ENCODE measurements around the gene LMTK3. TPM values are rescaled to one million over a fixed set of nuclear protein-coding genes. Genes with fewer than 3 reads are reported as not detected.

LMTK3 gene
- total and polyA plus RNA-seq, 9 of the 15 experiments (the other 6 are each of a cell fraction or from before 2014, with no cell fraction given) = 0.35 to 12.3 (median 2.0) TPM; not detected in 2

DNA sequence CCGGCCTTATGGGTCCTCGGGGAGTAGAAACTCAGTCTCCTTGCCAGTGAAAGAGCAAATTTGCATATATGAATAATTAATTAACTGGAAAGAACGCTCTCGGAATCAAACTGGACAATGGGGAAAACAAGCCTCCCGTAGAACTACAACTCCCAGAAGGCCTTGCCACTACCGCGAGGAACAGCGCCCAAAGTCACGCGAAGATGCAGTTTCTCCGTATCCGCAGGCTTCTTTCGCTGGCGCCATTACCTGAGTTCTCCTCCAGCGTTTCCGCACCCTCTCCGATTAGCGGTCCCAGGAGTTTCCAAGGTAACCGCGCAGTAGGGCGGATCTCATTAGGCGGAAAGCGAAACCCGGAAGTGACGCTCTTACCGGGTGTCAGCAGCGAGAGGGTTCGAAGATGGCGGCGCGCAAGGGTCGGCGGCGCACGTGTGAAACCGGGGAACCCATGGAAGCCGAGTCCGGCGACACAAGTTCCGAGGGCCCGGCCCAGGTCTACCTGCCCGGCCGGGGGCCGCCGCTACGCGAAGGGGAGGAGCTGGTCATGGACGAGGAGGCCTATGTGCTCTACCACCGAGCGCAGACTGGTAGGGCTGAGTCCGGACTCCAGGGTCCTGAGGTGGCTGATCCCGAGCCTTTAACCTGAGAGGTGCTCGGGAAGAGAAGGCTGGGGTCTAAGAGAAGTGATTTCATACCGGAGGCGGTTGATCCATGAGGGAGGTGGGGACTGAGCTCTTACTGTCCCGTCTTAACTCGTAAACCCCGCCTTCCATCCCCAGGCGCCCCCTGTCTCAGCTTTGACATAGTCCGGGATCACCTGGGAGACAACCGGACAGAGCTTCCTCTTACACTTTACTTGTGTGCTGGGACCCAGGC, 65.8 kb downstream of the LMTK3 start, which contains the start of gene GRWD1 (continued):
- TF ChIP-seq, protein P1, sequence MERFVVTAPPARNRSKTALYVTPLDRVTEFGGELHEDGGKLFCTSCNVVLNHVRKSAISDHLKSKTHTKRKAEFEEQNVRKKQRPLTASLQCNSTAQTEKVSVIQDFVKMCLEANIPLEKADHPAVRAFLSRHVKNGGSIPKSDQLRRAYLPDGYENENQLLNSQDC (CRISPR knock-in tag; IDR thresholded peaks at IDR 0.05) = no peak
- no peak for TF ChIP-seq ZNF354B (CRISPR knock-in tag; IDR thresholded peaks at IDR 0.05)
- TF ChIP-seq, protein P2, sequence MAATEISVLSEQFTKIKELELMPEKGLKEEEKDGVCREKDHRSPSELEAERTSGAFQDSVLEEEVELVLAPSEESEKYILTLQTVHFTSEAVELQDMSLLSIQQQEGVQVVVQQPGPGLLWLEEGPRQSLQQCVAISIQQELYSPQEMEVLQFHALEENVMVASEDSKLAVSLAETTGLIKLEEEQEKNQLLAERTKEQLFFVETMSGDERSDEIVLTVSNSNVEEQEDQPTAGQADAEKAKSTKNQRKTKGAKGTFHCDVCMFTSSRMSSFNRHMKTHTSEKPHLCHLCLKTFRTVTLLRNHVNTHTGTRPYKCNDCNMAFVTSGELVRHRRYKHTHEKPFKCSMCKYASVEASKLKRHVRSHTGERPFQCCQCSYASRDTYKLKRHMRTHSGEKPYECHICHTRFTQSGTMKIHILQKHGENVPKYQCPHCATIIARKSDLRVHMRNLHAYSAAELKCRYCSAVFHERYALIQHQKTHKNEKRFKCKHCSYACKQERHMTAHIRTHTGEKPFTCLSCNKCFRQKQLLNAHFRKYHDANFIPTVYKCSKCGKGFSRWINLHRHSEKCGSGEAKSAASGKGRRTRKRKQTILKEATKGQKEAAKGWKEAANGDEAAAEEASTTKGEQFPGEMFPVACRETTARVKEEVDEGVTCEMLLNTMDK (IDR thresholded peaks at IDR 0.05; ENCODE audit: borderline replicate concordance, insufficient read depth, low read depth, low read length, poor library complexity, severe bottlenecking) = peak; percentile 78
- peak; percentile 94 for TF ChIP-seq ZNF143 (CRISPR knock-in tag; IDR thresholded peaks at IDR 0.05)
- TF ChIP-seq, protein P3, sequence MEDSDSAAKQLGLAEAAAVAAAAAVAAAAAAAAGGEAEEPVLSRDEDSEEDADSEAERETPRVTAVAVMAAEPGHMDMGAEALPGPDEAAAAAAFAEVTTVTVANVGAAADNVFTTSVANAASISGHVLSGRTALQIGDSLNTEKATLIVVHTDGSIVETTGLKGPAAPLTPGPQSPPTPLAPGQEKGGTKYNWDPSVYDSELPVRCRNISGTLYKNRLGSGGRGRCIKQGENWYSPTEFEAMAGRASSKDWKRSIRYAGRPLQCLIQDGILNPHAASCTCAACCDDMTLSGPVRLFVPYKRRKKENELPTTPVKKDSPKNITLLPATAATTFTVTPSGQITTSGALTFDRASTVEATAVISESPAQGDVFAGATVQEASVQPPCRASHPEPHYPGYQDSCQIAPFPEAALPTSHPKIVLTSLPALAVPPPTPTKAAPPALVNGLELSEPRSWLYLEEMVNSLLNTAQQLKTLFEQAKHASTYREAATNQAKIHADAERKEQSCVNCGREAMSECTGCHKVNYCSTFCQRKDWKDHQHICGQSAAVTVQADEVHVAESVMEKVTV (CRISPR knock-in tag; IDR thresholded peaks at IDR 0.05) = peak; percentile 42; the same call in 1 of the 2 replicates
- no peak for TF ChIP-seq PHB2 (IDR thresholded peaks at IDR 0.05; ENCODE audit: low read depth)
- 0 out of 2 replicates have a peak, but pooled peaks have one; percentile 4 for TF ChIP-seq CEBPB (tag; IDR thresholded peaks at IDR 0.05)
- TF ChIP-seq, protein P4, sequence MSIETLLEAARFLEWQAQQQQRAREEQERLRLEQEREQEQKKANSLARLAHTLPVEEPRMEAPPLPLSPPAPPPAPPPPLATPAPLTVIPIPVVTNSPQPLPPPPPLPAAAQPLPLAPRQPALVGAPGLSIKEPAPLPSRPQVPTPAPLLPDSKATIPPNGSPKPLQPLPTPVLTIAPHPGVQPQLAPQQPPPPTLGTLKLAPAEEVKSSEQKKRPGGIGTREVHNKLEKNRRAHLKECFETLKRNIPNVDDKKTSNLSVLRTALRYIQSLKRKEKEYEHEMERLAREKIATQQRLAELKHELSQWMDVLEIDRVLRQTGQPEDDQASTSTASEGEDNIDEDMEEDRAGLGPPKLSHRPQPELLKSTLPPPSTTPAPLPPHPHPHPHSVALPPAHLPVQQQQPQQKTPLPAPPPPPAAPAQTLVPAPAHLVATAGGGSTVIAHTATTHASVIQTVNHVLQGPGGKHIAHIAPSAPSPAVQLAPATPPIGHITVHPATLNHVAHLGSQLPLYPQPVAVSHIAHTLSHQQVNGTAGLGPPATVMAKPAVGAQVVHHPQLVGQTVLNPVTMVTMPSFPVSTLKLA (conservative IDR thresholded peaks at IDR 0.05) = peak; percentile 95 to 98
- peak; percentile 97 for TF ChIP-seq SIN3B (IDR thresholded peaks at IDR 0.05; ENCODE audit: low read depth)
- peak; percentile 50 for TF ChIP-seq MAFF (IDR thresholded peaks at IDR 0.05; ENCODE audit: low read length)
- peak; percentile 94 for TF ChIP-seq TGIF2 (CRISPR knock-in tag; IDR thresholded peaks at IDR 0.05)
- TF ChIP-seq, protein P5, sequence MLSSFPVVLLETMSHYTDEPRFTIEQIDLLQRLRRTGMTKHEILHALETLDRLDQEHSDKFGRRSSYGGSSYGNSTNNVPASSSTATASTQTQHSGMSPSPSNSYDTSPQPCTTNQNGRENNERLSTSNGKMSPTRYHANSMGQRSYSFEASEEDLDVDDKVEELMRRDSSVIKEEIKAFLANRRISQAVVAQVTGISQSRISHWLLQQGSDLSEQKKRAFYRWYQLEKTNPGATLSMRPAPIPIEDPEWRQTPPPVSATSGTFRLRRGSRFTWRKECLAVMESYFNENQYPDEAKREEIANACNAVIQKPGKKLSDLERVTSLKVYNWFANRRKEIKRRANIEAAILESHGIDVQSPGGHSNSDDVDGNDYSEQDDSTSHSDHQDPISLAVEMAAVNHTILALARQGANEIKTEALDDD (IDR thresholded peaks at IDR 0.05) = peak; percentile 59
- TF ChIP-seq, protein P6, sequence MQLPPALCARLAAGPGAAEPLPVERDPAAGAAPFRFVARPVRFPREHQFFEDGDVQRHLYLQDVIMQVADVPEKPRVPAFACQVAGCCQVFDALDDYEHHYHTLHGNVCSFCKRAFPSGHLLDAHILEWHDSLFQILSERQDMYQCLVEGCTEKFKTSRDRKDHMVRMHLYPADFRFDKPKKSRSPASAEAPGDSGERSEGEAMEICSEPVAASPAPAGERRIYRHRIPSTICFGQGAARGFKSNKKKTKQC (CRISPR knock-in tag; IDR thresholded peaks at IDR 0.05) = peak; percentile 48; the same call in 1 of the 2 replicates
- TF ChIP-seq STAT5A (IDR thresholded peaks at IDR 0.05; ENCODE audit: borderline replicate concordance, low read length) = peak; percentile 36; the same call in 1 of the 2 replicates
- TF ChIP-seq, protein P7, sequence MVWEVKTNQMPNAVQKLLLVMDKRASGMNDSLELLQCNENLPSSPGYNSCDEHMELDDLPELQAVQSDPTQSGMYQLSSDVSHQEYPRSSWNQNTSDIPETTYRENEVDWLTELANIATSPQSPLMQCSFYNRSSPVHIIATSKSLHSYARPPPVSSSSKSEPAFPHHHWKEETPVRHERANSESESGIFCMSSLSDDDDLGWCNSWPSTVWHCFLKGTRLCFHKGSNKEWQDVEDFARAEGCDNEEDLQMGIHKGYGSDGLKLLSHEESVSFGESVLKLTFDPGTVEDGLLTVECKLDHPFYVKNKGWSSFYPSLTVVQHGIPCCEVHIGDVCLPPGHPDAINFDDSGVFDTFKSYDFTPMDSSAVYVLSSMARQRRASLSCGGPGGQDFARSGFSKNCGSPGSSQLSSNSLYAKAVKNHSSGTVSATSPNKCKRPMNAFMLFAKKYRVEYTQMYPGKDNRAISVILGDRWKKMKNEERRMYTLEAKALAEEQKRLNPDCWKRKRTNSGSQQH (CRISPR knock-in tag; IDR thresholded peaks at IDR 0.05) = no peak
- TF ChIP-seq, protein P8, sequence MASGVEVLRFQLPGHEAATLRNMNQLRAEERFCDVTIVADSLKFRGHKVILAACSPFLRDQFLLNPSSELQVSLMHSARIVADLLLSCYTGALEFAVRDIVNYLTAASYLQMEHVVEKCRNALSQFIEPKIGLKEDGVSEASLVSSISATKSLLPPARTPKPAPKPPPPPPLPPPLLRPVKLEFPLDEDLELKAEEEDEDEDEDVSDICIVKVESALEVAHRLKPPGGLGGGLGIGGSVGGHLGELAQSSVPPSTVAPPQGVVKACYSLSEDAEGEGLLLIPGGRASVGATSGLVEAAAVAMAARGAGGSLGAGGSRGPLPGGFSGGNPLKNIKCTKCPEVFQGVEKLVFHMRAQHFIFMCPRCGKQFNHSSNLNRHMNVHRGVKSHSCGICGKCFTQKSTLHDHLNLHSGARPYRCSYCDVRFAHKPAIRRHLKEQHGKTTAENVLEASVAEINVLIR (CRISPR knock-in tag; IDR thresholded peaks at IDR 0.05) = peak; percentile 83
